GM21367 (cell line): ENCODE results near the gene MGMT.

Source experiments
- ATAC-seq: cut with Tn5 transposase; IDR thresholded peaks from one replicate; pipeline ENCODE4 v1.9.1; 2021; ENCODE audit not compliant: unreplicated experiment

The MGMT gene

DNA sequence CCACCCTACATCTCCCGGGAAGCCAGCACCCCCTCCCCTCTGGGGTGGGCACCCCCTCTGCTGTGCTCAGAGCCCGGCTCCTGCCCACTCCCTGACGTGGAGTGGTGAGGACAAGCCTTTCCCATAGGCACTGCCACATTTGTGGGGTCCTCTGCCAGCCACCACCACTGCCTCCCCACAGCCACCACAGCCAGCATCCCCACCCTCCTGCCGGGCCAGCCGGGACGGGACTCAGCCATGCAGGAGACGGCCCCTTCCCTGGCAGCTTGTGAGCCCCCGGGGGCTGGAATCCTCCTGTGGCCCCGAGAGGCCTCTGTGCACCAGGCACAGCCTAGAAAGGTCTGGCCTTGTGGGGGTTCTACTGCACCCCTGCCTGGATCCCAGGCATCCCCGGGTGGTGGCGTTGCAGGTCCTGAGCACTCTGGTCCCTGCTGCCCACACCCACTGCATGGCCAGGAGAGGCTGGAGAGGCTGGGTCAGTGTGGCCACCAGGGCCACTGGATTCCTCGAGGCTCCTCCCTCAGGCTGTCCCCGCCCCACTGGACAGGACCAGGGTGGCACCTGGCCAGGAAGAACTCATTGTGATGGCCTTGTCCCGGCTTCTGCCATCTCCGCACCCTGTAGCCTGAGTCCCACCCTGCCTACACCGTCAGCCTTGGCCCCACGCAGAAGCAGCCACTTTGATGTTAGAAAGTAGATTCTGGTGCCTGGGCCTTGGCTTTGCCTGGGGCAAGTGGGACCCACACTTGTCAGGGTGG, 349.0 kb downstream of the MGMT start:
- ATAC-seq, result no peak

- ATAC-seq, result no peak
These were observed 349.6 kb downstream of the MGMT start for GRCh38 chr10:129816656-129817045.
